WERI-Rb-1 (cell line): ENCODE measurements around the gene BTBD6.

Source experiments
- DNase-seq: peaks from one replicate; pipeline ENCODE4 v3.0.0-alpha.2; 2020
- H3K27ac ChIP-seq: fragments of 250-450 bp; sonication (Bioruptor Pico); 2 replicates; pipeline ENCODE4 v1.5.1; 2020; ENCODE audit warnings: mild to moderate bottlenecking, moderate library complexity
- H3K27me3 ChIP-seq: fragments of 250-450 bp; sonication (Bioruptor Pico); 2 replicates; pipeline ENCODE4 v1.5.1; 2021; ENCODE audit warnings: mild to moderate bottlenecking, low read depth, moderate library complexity; ENCODE audit not compliant: insufficient read depth, severe bottlenecking
- H3K36me3 ChIP-seq: fragments of 250-450 bp; sonication (Bioruptor Pico); 2 replicates; pipeline ENCODE4 v1.5.1; 2020; ENCODE audit warnings: mild to moderate bottlenecking, moderate library complexity
- H3K4me3 ChIP-seq: 2 replicates; pipeline ENCODE4 v1.5.1; 2011; ENCODE audit warnings: low read depth, mild to moderate bottlenecking, control low read depth, low read length
- H3K9me3 ChIP-seq: fragments of 250-450 bp; sonication (Bioruptor Pico); 2 replicates; pipeline ENCODE4 v1.5.1; 2021; ENCODE audit warnings: mild to moderate bottlenecking, moderate library complexity; ENCODE audit not compliant: severe bottlenecking
- TF ChIP-seq, protein P1 (sequence below): IDR thresholded peaks from 2 replicates; pipeline ENCODE4 v1.5.1; 2011; ENCODE audit warnings: low read depth, mild to moderate bottlenecking, control low read depth, inconsistent platforms, low read length

BTBD6 gene

DNA sequence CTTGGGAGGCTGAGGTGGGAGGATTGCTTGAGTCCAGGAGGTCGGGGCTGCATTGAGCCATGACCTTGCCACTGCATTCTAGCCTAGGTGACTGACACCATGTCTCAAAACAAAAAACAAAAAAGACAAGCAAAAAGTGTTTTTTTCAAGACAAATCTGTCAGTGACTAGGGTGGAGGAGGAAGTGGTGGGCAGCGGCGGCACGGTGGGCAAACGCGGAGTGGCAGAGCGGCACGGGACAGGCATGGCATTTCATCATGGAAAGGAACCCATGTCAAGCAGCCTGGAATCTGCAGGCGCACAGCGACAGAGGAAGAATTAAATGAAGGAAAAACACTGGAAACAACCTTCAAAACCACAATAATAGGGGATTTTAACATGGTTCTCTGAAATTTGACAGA is 4.0 kb upstream of the BTBD6 start:
- Histone ChIP-seq H3K9me3 (no peaks in the 10 kb centered on the region), H3K27ac (no peak overlapping the region), H3K36me3 (peaks cover 34% of the 10 kb centered on the region), H3K4me3 (no peak overlapping the region), H3K27me3 (no peaks in the 10 kb centered on the region)
- DNase-seq: no peak
- TF ChIP-seq, protein P1, sequence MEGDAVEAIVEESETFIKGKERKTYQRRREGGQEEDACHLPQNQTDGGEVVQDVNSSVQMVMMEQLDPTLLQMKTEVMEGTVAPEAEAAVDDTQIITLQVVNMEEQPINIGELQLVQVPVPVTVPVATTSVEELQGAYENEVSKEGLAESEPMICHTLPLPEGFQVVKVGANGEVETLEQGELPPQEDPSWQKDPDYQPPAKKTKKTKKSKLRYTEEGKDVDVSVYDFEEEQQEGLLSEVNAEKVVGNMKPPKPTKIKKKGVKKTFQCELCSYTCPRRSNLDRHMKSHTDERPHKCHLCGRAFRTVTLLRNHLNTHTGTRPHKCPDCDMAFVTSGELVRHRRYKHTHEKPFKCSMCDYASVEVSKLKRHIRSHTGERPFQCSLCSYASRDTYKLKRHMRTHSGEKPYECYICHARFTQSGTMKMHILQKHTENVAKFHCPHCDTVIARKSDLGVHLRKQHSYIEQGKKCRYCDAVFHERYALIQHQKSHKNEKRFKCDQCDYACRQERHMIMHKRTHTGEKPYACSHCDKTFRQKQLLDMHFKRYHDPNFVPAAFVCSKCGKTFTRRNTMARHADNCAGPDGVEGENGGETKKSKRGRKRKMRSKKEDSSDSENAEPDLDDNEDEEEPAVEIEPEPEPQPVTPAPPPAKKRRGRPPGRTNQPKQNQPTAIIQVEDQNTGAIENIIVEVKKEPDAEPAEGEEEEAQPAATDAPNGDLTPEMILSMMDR: no peak

DNA sequence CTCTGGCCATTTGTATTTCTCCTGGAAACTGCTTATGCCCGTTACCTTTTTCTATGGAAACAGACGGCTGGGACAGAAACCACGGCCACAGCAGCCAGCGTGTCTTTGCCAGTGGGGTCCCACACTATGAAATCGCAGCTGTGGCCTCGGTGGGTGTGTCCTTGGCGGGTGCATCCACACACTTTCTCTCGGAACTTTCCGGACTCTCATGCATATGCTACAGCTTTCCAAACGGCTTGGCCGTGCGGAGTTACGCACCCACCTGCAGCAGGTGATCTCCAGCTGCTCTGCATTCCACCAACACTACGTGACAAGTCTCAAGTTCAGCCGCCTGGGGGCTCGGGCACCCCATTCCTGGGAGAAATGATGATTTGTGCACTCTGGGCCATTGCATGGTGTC is 1.3 kb upstream of the BTBD6 start:
- Histone ChIP-seq H3K36me3 (peaks cover 52% of the 10 kb centered on the region), H3K4me3 (no peak overlapping the region), H3K27ac (no peak overlapping the region), H3K9me3 (no peaks in the 10 kb centered on the region), H3K27me3 (no peaks in the 10 kb centered on the region)
- TF ChIP-seq, protein P1: no peak
- no peak for DNase-seq

DNA sequence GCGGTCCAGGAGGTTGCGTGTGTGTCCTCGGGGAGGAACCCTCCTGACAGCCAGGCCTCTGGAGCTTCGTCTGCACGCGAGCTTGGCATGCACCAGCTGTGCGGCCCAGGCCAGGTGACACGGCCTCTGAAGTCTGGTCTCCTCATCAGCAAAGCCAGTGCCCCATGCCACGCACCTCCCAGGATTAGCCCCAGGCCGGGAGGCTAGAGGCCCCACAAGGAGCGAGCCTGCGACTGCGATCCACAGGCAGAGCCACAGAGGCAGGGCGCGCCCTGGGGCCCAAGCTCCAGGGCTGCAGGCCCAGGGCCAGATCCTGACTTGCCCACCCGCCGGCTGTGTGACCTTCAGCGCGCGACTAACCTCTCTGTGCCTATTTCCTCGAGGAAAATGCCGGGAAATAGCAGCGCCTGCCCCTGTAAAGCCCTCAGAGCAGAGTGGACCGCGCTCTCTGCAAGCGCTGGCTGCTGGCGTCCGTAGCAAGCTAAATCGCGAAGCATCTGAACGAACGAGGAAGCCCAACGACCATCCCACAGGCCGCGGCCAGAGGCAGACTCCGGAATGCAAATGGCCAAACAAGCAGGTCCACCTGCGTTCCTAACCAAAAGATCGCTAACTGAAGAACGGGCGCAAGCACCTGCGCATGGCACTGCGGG is 492 bp upstream of the BTBD6 start:
- Histone ChIP-seq H3K27me3 (no peaks in the 10 kb centered on the region), H3K9me3 (no peaks in the 10 kb centered on the region), H3K27ac (peak overlapping the region; percentile 71), H3K36me3 (peaks cover 58% of the 10 kb centered on the region), H3K4me3 (peak overlapping the region; percentile 42)
- TF ChIP-seq, protein P1: no peak
- DNase-seq: no peak

DNA sequence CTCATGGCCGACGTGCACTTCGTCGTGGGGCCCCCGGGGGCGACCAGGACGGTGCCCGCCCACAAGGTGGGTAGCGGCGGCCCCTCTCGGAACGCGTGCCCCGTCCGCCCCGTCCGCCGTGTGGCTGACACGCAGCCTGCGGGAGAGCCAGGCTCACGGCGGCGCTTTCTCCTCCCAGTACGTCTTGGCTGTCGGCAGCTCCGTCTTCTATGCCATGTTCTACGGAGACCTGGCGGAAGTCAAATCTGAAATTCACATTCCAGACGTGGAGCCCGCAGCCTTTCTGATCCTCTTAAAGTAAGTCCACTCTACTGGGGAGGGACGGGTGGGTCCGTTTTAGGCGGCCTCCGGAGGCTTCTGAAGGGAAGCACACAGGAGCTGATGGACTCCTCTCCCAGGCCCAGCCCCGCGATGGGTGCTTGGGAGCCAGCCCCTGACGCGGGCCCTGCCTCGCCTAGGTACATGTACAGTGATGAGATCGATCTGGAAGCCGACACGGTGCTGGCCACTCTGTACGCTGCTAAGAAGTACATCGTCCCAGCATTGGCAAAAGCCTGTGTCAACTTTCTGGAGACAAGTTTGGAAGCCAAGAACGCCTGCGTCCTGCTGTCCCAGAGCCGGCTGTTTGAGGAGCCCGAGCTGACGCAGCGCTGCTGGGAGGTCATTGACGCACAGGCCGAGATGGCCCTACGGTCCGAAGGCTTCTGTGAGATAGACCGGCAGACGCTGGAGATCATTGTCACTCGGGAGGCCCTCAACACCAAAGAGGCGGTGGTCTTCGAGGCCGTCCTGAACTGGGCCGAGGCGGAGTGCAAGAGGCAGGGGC is 1.1 kb downstream of the BTBD6 start:
- no peaks in the 10 kb centered on the region for H3K9me3 ChIP-seq
- peak; percentile 48 for DNase-seq
- peak overlapping the region; percentile 79 for H3K27ac ChIP-seq
- peak overlapping the region; percentile 51 for H3K4me3 ChIP-seq
- TF ChIP-seq, protein P1: no peak
- peaks cover 58% of the 10 kb centered on the region for H3K36me3 ChIP-seq
- H3K27me3 ChIP-seq: no peaks in the 10 kb centered on the region

DNA sequence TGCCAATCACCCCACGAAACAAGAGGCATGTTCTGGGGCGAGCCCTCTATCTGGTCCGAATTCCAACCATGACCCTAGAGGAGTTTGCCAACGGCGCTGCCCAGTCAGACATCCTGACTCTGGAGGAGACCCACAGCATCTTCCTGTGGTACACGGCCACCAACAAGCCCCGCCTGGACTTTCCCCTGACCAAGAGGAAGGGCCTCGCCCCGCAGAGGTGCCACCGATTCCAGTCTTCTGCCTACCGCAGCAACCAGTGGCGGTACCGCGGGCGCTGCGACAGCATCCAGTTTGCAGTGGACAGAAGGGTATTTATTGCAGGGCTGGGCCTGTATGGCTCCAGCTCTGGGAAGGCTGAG is 1.7 kb downstream of the BTBD6 start:
- Histone ChIP-seq H3K36me3 (peaks cover 58% of the 10 kb centered on the region), H3K27me3 (no peaks in the 10 kb centered on the region), H3K4me3 (no peak overlapping the region), H3K27ac (no peak overlapping the region), H3K9me3 (no peaks in the 10 kb centered on the region)
- TF ChIP-seq, protein P1: no peak
- DNase-seq: no peak
